NCI-H2227 (cell line): ENCODE results near the gene WDR83.
"Not testable (repeated sequence)": the region's sequence is repeated elsewhere in the genome, so short reads cannot be mapped to it uniquely, and the experiment has no call there.

Experiments used
- DNase-seq: peaks from one replicate; lab custom pipeline; 2025; ENCODE audit not compliant: unreplicated experiment; lab: John Stamatoyannopoulos, UW

WDR83 gene

GRCh38 chr19:12666265-12667048, at the start of gene WDR83, which contains the start of gene MAN2B1:
WDR83 (plus strand) TSS chr19:12666807; CDS start chr19:12669791, 2,984 bp downstream.
MAN2B1 (minus strand) TSS chr19:12666742; CDS start chr19:12666701, 41 bp downstream.
- peak; percentile 84 for DNase-seq

GRCh38 chr19:12617646-12618045, 49.0 kb upstream of the WDR83 start:
- DNase-seq, result no peak

GRCh38 chr19:12621253-12622024, 45.2 kb upstream of the WDR83 start:
- DNase-seq, result not testable (repeated sequence)

GRCh38 chr19:12623361-12624031, 43.1 kb upstream of the WDR83 start:
- no peak for DNase-seq

GRCh38 chr19:12626958-12627357, 39.6 kb upstream of the WDR83 start:
- DNase-seq, result no peak

- DNase-seq, result no peak
These were observed 38.3 kb upstream of the WDR83 start for GRCh38 chr19:12628040-12629022.

GRCh38 chr19:12629215-12629614, 37.4 kb upstream of the WDR83 start:
- no peak for DNase-seq

GRCh38 chr19:12636631-12637030, 30.0 kb upstream of the WDR83 start:
- DNase-seq, result no peak

- DNase-seq, result no peak
These were observed 27.9 kb upstream of the WDR83 start for GRCh38 chr19:12638611-12639182.

GRCh38 chr19:12639901-12640613, 26.6 kb upstream of the WDR83 start:
- DNase-seq, result peak; percentile 57

GRCh38 chr19:12641456-12641855, 25.2 kb upstream of the WDR83 start:
- no peak for DNase-seq

GRCh38 chr19:12642506-12642905, 24.1 kb upstream of the WDR83 start:
- no peak for DNase-seq

- DNase-seq, result not testable (repeated sequence)
These were observed 22.9 kb upstream of the WDR83 start for GRCh38 chr19:12643716-12644115.

GRCh38 chr19:12646551-12646950, 20.1 kb upstream of the WDR83 start:
- no peak for DNase-seq

GRCh38 chr19:12647047-12647446, 19.6 kb upstream of the WDR83 start:
- no peak for DNase-seq

- no peak for DNase-seq
These were observed 19.0 kb upstream of the WDR83 start for GRCh38 chr19:12647490-12648071.

- no peak for DNase-seq
These were observed 18.5 kb upstream of the WDR83 start for GRCh38 chr19:12648088-12648487.

GRCh38 chr19:12649941-12650340, 16.7 kb upstream of the WDR83 start:
- DNase-seq, result no peak

- DNase-seq, result no peak
These were observed 14.4 kb upstream of the WDR83 start for GRCh38 chr19:12652219-12652618.
